HEK293 (cell line): ENCODE measurements around the gene KRT7.

Experiments used
- SP7 ChIP-seq: fragments of 450-650 bp; formaldehyde crosslinking; IDR thresholded peaks from 2 replicates; pipeline ENCODE4 v1.5.1; 2016; ENCODE audit warnings: missing biosample characterization, missing genetic modification characterization
- ZBTB8A ChIP-seq: fragments of 450-650 bp; formaldehyde crosslinking; IDR thresholded peaks from 2 replicates; pipeline ENCODE4 v1.5.1; 2016; ENCODE audit warnings: missing biosample characterization, missing genetic modification characterization
- TF ChIP-seq, protein P1 (sequence below): fragments of 450-650 bp; formaldehyde crosslinking; IDR thresholded peaks from 2 replicates; pipeline ENCODE4 v1.5.1; 2016; ENCODE audit warnings: missing biosample characterization, missing genetic modification characterization
- TF ChIP-seq, protein P2 (sequence below): fragments of 450-650 bp; formaldehyde crosslinking; IDR thresholded peaks from 2 replicates; pipeline ENCODE4 v1.5.1; 2016; ENCODE audit warnings: missing biosample characterization, missing genetic modification characterization

DNA sequence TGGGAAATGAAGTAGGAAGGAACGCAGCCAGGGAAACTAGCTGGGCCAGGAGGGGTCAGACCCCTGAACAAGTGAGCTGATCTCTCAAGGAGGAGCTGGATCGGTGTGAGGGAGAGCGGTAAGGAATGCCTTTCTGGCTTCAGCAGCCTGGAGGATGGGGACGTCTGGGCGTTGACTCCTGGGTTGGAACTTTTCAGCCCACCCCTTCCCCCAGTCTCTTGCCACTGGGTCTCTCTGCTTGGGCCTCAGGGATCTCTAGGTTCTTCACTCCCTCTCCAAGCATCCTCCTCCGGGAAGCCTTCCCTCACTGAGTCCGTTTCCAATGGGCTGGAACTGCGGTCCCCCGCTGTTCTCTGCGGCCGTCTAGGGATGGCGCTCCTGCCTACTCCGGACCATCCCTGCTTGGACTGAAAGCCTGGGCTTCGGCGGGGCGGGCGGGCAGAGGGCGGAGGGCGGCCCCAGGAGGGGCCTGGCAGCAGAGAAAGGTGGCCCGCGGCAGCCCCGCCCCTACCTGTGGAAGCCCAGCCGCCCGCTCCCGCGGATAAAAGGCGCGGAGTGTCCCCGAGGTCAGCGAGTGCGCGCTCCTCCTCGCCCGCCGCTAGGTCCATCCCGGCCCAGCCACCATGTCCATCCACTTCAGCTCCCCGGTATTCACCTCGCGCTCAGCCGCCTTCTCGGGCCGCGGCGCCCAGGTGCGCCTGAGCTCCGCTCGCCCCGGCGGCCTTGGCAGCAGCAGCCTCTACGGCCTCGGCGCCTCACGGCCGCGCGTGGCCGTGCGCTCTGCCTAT is at the start of gene KRT7:
- no peak for TF ChIP-seq ZBTB8A (tag by site-specific recombination)
- TF ChIP-seq, protein P1, sequence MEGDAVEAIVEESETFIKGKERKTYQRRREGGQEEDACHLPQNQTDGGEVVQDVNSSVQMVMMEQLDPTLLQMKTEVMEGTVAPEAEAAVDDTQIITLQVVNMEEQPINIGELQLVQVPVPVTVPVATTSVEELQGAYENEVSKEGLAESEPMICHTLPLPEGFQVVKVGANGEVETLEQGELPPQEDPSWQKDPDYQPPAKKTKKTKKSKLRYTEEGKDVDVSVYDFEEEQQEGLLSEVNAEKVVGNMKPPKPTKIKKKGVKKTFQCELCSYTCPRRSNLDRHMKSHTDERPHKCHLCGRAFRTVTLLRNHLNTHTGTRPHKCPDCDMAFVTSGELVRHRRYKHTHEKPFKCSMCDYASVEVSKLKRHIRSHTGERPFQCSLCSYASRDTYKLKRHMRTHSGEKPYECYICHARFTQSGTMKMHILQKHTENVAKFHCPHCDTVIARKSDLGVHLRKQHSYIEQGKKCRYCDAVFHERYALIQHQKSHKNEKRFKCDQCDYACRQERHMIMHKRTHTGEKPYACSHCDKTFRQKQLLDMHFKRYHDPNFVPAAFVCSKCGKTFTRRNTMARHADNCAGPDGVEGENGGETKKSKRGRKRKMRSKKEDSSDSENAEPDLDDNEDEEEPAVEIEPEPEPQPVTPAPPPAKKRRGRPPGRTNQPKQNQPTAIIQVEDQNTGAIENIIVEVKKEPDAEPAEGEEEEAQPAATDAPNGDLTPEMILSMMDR (tag by site-specific recombination): no peak
- TF ChIP-seq SP7: no peak
- TF ChIP-seq, protein P2, sequence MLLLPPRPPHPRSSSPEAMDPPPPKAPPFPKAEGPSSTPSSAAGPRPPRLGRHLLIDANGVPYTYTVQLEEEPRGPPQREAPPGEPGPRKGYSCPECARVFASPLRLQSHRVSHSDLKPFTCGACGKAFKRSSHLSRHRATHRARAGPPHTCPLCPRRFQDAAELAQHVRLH: no peak
